GM12875 (cell line): ENCODE measurements around the gene MYL9.
A peak's percentile ranks its signal among the peaks of the same experiment; 100 is the strongest.

ENCODE experiments used
- H3K4me3 ChIP-seq: one replicate; pipeline ENCODE4 v1.5.1; 2011; ENCODE audit warnings: low read depth, low read length, control low read depth
- CTCF ChIP-seq: IDR thresholded peaks from 2 replicates; pipeline ENCODE4 v1.5.1; 2011; ENCODE audit warnings: low read depth, mild to moderate bottlenecking, control low read depth, inconsistent platforms, low read length, moderate library complexity, borderline replicate concordance; ENCODE audit not compliant: insufficient read depth

The MYL9 gene

GRCh38 chr20:36538026-36538722, 3.1 kb upstream of the MYL9 start:
- H3K4me3 ChIP-seq, result no peak overlapping the region
- no peak for TF ChIP-seq CTCF

DNA sequence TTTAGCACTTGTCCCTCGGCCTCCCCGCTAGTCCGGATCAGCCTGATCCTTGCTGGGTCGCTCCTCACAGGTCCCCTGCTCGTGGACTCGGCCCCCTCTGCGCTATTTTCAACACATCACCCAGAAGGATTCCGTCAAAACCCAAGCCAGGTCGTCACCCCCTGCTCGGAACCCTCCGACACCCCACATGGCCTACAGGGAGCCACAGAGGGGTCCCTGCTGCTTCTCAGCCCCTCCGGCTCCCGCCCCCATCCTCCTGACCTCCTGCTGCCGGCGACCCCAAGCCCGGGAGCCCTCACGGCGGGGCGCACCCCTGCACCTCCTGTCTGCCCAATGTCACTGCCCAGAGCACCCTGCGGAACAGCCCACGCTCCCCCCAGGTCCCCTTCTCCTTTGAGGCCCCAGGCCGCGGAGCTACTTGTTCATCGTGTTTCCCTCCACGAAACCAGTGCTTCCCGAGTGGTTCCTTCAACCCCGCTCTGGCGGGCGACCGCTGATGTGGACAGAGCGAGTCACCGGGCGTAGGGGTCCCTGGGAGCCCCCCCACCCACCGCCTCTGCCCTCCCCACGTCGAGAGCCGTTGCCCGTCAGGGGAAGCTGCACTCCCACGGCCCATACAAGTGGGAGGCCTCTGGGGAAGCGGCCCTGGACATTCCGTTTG, 638 bp upstream of the MYL9 start:
- TF ChIP-seq CTCF, result no peak
- no peak overlapping the region for H3K4me3 ChIP-seq

- peak; percentile 52; the same call in 1 of the 2 replicates for TF ChIP-seq CTCF
- H3K4me3 ChIP-seq, result peak overlapping the region; percentile 43
Measured at GRCh38 chr20:36541768-36542488, 609 bp downstream of the MYL9 start.

DNA sequence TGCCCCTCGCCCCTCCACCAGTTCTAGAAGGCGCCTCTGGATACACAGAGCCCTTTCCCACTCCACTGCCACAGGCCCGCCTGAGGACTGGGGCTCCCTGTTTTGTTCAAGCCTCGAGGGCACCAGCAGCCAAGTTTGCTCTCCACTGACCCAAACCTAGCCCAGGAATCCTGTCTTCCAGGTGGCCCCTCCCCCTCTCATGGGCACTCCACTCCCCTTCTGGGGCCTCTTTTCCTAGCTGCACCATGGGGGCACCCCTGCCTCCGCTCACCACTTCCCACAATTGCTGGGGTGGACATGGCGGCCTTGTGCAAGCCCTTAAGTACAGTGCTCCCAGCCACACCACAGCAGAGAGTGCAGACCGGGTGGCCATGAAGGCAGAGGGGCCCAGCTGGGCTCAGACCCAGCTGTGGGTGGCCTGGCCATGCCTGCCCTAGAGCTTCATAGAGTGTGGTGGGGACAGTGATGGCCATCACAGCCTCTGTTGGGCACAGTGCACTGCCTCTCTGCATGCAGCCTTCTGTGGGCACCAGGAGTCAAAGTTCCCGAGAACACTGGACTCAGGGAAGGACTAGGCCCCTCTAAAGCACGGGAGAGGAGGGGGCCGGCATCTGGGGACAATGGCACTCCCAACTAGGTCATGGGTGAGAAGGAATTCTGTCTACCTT, 1.3 kb downstream of the MYL9 start:
- no peak for TF ChIP-seq CTCF
- H3K4me3 ChIP-seq, result no peak overlapping the region

DNA sequence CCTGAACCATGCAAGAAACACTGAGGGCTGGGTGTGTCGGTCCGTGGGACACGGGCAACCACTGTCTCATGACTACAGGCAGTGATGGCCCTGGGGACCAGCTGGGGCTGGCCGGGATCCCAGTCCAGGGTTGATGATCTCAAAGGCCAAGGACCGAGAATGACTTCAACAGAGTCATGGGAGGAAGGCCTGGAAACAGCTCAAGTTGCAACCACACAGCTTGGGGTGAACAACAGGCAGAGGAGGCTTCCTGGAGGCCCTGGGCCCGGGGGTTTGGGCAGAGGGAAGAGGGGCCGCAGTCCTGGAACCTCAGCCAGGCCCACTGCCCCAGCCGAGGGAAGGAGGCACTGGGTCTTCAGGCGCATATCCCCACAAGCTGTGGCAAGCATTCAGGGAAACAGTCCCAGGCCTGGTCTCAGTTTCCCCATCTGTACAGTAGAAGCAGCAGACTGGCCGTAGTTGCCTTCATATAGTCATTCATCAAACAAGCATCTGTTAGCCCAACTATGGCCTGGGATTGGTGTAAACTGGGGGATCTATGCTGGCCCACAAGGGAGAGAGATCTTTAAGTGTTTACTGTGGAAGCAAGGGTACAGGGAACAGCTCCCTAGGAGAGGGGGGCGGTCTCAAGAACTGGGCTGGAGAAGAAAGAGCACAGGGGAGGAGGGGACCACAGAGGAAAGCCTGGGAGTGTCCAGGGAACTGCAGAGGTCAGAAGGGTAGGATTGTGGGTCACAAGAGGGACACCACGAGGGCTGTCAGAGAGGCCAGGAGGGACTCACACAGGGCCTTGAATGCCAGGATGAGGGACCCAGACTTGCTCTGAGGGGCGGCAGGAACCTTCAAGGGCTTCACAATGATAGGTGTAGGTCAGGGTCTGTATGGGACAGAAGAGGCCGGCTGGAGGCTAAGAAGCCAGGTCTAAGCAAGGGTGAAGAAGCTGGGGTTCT, 2.1 kb downstream of the MYL9 start:
- no peak overlapping the region for H3K4me3 ChIP-seq
- TF ChIP-seq CTCF, result no peak
